Measurements from ENCODE around the gene OR5AU1.

DNA sequence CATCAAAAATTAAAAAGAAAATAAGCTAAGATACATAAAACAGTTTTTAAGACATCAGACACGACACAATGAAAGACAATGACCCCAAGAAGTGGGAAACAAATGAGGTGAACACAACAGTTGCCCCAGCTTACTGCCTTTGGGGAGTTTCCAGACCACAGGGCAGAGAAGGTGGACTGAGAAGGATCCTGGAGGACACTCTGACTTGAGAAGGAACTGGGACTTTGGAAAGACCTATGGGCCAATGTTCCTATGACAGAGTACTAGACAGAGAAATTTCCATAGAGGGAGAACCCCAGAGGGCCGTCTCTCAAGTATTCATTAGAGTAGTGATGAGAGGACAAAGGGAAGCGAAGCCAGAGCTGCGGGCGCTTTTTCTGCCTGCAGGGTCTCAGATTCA, 6.2 kb upstream of the OR5AU1 start:
- no peak for TF ChIP-seq POLR2A (IDR thresholded peaks at IDR 0.05)
- TF ChIP-seq, protein P1, sequence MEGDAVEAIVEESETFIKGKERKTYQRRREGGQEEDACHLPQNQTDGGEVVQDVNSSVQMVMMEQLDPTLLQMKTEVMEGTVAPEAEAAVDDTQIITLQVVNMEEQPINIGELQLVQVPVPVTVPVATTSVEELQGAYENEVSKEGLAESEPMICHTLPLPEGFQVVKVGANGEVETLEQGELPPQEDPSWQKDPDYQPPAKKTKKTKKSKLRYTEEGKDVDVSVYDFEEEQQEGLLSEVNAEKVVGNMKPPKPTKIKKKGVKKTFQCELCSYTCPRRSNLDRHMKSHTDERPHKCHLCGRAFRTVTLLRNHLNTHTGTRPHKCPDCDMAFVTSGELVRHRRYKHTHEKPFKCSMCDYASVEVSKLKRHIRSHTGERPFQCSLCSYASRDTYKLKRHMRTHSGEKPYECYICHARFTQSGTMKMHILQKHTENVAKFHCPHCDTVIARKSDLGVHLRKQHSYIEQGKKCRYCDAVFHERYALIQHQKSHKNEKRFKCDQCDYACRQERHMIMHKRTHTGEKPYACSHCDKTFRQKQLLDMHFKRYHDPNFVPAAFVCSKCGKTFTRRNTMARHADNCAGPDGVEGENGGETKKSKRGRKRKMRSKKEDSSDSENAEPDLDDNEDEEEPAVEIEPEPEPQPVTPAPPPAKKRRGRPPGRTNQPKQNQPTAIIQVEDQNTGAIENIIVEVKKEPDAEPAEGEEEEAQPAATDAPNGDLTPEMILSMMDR (IDR thresholded peaks at IDR 0.05): no peak
